Stomach (tissue), 9 donors: ENCODE data around the gene MARCHF10. TPM values are rescaled to one million over a fixed set of nuclear protein-coding genes. Genes with fewer than 3 reads are reported as not detected.

Source experiments
- DNase-seq, 2 donors: peaks; one replicate each; pipeline versions ENCODE4 v3.0.0 to v3.0.0-alpha.2; 2013 to 2019
- H3K27ac ChIP-seq, 5 donors: fragments of 200-600 bp in 4 of 5; sonication (generic) in 4 of 5; one replicate each; pipeline ENCODE4 v1.5.1; 2013 to 2019; ENCODE audit warnings: mild to moderate bottlenecking in 1 of 5, moderate library complexity in 1 of 5
- H3K27me3 ChIP-seq, 3 donors: fragments of 200-600 bp; sonication (generic); one replicate each; pipeline ENCODE4 v1.5.1; 2017 to 2019; ENCODE audit warnings: mixed run types in 1 of 3
- H3K36me3 ChIP-seq, 4 donors: fragments of 200-600 bp; sonication (generic); 1 replicate in 3 of 4; 2 replicates in 1 of 4; pipeline ENCODE4 v1.5.1; 2016 to 2019
- H3K4me1 ChIP-seq, 4 donors: fragments of 200-600 bp; sonication (generic); one replicate each; pipeline ENCODE4 v1.5.1; 2016 to 2019
- H3K4me3 ChIP-seq, 4 donors: fragments of 200-600 bp; sonication (generic) in 3 of 4; one replicate each; pipeline ENCODE4 v1.5.1; 2016 to 2019; ENCODE audit warnings: mild to moderate bottlenecking in 1 of 4
- H3K9me3 ChIP-seq, 4 donors: fragments of 200-600 bp; sonication (generic); one replicate each; pipeline ENCODE4 v1.5.1; 2016 to 2019
- EP300 ChIP-seq: sonication (generic); formaldehyde crosslinking; IDR thresholded peaks from one replicate; pipeline ENCODE4 v1.6.1; 2017; ENCODE audit warnings: antibody characterized with exemption
- POLR2A ChIP-seq, 4 donors: fragments of 450-650 bp; IDR thresholded peaks; one replicate each; pipeline ENCODE4 v1.6.1; 2016; ENCODE audit warnings: antibody characterized with exemption in 4 of 4, control low read depth in 2 of 4, mild to moderate bottlenecking in 1 of 4, moderate library complexity in 1 of 4
- POLR2AphosphoS5 ChIP-seq, 3 donors: sonication (generic); formaldehyde crosslinking; IDR thresholded peaks; one replicate each; pipeline ENCODE4 v1.6.1; 2016; ENCODE audit warnings: antibody characterized with exemption in 3 of 3
- WGBS, 5 donors: extraction: QIAGEN DNeasy Blood & Tissue Kit in 3 of 5; methylation state at CpG; one replicate each; pipeline versions ENCODE4 v1.1.5 to v1.1.7; 2013 to 2018; 5-methylcytosine and 5-hydroxymethylcytosine counted together
- intact Hi-C: fragments of 100-400 bp; cut with DNase I; formaldehyde crosslinking; loops from one replicate; pipeline ENCODE4 v1.15.1; 2023; ENCODE audit warnings: low total_unique reads
- polyA plus RNA-seq, 3 donors: library from polyadenylated mRNA; stranded (reverse); fragments of 200-250 nt; gene quantifications; one replicate each; pipeline ENCODE4 v1.2.3, GENCODE V29; 2013
- total RNA-seq, 5 donors: library from RNA; depleted of rRNA; stranded (reverse); fragments of >200 nt; gene quantifications; one replicate each; pipeline versions ENCODE4 v1.1.0 to v1.2.3, GENCODE V29; 2014 to 2016
- TF ChIP-seq, protein P1 (sequence below), 7 experiments: fragments of 450-650 bp in 4 of 7; fragments of 200-600 bp in 3 of 7; sonication (generic) in 3 of 7; IDR thresholded peaks; one replicate each; pipeline ENCODE4 v1.5.1; 2016 to 2019; ENCODE audit warnings: antibody characterized with exemption in 7 of 7, control low read depth in 2 of 7, mild to moderate bottlenecking in 1 of 7
- donor health status: healthy with polysubstance abuse.
- donor health status: Bipolar disorder and iron deficiency.
- donor health status: healthy.

Gene MARCHF10
- total and polyA plus RNA-seq, 8 donors = 0.31 to 0.89 TPM; not detected in 6

DNA sequence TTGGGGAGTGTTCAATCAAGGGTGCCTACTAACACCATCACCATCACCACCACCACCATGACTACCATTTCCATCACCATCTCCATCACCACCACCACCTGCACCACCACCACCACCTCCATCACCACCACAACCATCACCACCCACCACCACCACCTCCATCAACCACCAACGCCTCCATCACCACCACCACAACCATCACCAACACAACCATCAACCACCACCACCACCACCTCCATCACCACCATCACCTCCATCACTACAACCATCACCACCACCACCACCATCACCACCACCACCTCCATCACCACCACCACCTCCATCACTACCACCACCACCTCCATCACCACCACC, 15.7 kb downstream of the MARCHF10 start:
- intact Hi-C loops = no loop called here
- H3K9me3 ChIP-seq = no peaks in the 10 kb centered on the region
- no peaks in the 10 kb centered on the region for H3K4me1 ChIP-seq
- H3K4me3 ChIP-seq = no peak overlapping the region
- TF ChIP-seq EP300 = no peak
- TF ChIP-seq POLR2AphosphoS5 (IDR thresholded peaks at IDR 0.05) = no peak
- TF ChIP-seq, protein P1, sequence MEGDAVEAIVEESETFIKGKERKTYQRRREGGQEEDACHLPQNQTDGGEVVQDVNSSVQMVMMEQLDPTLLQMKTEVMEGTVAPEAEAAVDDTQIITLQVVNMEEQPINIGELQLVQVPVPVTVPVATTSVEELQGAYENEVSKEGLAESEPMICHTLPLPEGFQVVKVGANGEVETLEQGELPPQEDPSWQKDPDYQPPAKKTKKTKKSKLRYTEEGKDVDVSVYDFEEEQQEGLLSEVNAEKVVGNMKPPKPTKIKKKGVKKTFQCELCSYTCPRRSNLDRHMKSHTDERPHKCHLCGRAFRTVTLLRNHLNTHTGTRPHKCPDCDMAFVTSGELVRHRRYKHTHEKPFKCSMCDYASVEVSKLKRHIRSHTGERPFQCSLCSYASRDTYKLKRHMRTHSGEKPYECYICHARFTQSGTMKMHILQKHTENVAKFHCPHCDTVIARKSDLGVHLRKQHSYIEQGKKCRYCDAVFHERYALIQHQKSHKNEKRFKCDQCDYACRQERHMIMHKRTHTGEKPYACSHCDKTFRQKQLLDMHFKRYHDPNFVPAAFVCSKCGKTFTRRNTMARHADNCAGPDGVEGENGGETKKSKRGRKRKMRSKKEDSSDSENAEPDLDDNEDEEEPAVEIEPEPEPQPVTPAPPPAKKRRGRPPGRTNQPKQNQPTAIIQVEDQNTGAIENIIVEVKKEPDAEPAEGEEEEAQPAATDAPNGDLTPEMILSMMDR (IDR thresholded peaks at IDR 0.05) = no peak
- no peaks in the 10 kb centered on the region for H3K27me3 ChIP-seq
- no peak for DNase-seq
- WGBS, 5 donors = 83 to 100% (median 93%) methylated on average over 1 of the region's 1 CpG
- H3K36me3 ChIP-seq = no peaks in the 10 kb centered on the region
- no peak overlapping the region for H3K27ac ChIP-seq

DNA sequence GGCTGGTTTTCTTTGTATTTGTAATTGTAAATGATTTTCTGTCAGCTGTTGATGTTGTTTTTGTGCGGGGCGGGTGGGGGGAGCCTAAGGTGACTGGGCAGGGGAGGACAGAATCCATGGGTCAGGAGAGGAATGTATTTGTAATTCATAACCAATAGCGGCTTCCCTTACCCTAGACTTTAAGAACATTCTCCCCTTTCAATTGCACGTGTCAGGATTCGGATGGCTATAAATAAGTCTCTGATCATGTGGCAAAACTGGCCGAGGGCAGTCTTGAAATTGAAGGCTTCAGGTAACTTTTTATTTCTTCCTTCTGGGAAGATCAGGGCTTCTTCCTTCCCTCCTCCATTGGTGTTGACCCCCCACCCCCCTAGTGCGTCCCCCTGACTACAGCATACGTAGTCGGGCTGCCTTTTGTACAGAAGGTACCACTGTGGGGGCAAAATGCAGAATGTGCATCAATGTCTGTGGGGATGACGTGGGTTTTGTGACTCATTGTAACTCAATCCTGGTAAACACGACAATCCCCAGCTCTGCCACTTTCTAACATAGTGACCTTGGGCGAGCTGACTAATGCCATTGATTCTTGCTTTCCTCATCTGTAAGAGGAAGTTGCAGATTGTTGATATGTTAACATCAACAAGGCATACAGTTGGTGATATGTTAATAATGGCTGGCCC, 16.2 kb downstream of the MARCHF10 start:
- peak in 1 of 2 donors; percentile 26 for DNase-seq
- Histone ChIP-seq H3K4me1 (no peaks in the 10 kb centered on the region), H3K36me3 (no peaks in the 10 kb centered on the region), H3K4me3 (no peak overlapping the region), H3K27ac (peak overlapping the region in 1 of 5 donors; percentile 6), H3K9me3 (no peaks in the 10 kb centered on the region), H3K27me3 (no peaks in the 10 kb centered on the region)
- WGBS, 5 donors = 64 to 79% (median 70%) methylated on average over 12 of the region's 12 CpGs
- intact Hi-C loops = no loop called here
- TF ChIP-seq, protein P1 (IDR thresholded peaks at IDR 0.05) = no peak
- TF ChIP-seq EP300 = no peak
- no peak for TF ChIP-seq POLR2A (IDR thresholded peaks at IDR 0.05)
- peak in 1 of 3 donors; percentile 10 for TF ChIP-seq POLR2AphosphoS5 (IDR thresholded peaks at IDR 0.05)

DNA sequence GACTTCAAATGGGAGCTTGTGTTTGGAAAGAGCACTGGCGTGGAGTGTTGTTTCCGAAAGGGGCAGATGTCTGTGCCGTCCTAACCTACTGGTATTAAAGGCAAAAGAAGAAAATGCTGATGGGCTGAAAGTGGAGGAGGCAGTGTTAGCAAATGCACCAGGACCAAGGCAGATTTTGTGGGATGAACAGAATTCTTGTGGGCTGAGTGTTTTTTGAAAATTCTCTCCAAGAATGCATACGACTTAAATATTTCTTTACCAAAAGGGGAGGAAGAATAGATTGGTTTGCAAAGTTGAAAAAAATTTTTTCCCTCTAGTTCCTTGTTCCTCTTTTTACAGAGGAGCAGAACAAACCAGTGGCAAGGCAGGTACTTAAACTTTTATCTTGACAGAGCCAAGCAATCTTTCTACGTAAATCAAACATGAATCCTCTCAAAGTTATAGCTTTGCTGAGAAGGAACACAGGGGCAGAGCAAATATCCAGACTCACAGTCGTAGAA, 16.8 kb downstream of the MARCHF10 start:
- Histone ChIP-seq H3K27ac (peak overlapping the region in 1 of 5 donors; percentile 6), H3K4me1 (no peaks in the 10 kb centered on the region), H3K9me3 (no peaks in the 10 kb centered on the region), H3K36me3 (no peaks in the 10 kb centered on the region), H3K27me3 (no peaks in the 10 kb centered on the region), H3K4me3 (no peak overlapping the region)
- peak in 1 of 2 donors; percentile 18 for DNase-seq
- TF ChIP-seq, protein P1 (IDR thresholded peaks at IDR 0.05) = no peak
- TF ChIP-seq POLR2A (IDR thresholded peaks at IDR 0.05) = no peak
- intact Hi-C loops = no loop called here
- 29 to 53% (median 36%) methylated on average over 6 of the region's 6 CpGs for WGBS, 5 donors

DNA sequence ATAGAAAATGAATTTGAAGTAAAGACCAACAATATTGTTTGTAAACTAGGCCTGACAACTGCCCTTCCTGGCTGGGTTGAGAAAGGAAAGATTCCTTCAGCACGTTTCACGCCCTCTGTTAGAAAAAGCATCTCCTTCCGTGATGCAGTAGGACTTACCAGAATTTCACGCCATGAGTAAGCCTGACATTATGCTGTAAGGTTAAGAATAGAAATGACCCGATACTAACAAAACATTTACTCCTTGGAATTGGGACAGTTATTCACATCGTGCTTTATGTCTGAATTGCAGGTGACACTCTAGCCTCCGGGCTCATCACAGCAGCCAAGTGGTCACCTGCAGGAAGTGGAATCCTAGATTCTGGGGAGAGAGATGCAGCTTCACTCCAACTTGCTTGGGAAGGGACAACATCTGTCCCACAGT, 17.5 kb downstream of the MARCHF10 start:
- no peaks in the 10 kb centered on the region for H3K4me1 ChIP-seq
- H3K27ac ChIP-seq = no peak overlapping the region
- no peak overlapping the region for H3K4me3 ChIP-seq
- no peak for DNase-seq
- H3K36me3 ChIP-seq = no peaks in the 10 kb centered on the region
- 74 to 86% (median 81%) methylated on average over 7 of the region's 7 CpGs for WGBS, 5 donors
- intact Hi-C loops = no loop called here
- H3K27me3 ChIP-seq = no peaks in the 10 kb centered on the region
- no peaks in the 10 kb centered on the region for H3K9me3 ChIP-seq
- no peak for TF ChIP-seq EP300
- TF ChIP-seq POLR2A (IDR thresholded peaks at IDR 0.05) = no peak
- TF ChIP-seq POLR2AphosphoS5 (IDR thresholded peaks at IDR 0.05) = no peak
- TF ChIP-seq, protein P1 (IDR thresholded peaks at IDR 0.05) = no peak
